GM23338 (cell line): Measurements from ENCODE around the gene ACVRL1. TPM values are rescaled to one million over a fixed set of nuclear protein-coding genes. Genes with fewer than 3 reads are reported as not detected.

Source experiments
- ATAC-seq: fragments of 200-7000 bp; cut with Tn5 transposase; 3 replicates; pipeline ENCODE4 v1.9.1; 2020
- DNase-seq: peaks from one replicate; pipeline ENCODE4 v3.0.0-alpha.2; 2015; ENCODE audit warnings: low spot score
- H2AFZ ChIP-seq: fragments of 200-600 bp; sonication (generic); 2 replicates; pipeline ENCODE4 v1.8.0; 2016; ENCODE audit warnings: antibody characterized with exemption, mild to moderate bottlenecking, moderate library complexity
- H3F3A ChIP-seq: fragments of 200-600 bp; sonication (generic); replicated peaks from 2 replicates; pipeline ENCODE4 v1.8.0; 2017; ENCODE audit warnings: antibody characterized with exemption, mixed run types, low read depth
- H3K27ac ChIP-seq: fragments of 200-600 bp; sonication (generic); 2 replicates; pipeline ENCODE4 v1.6.1; 2016; ENCODE audit warnings: low read depth
- H3K27me3 ChIP-seq: fragments of 200-600 bp; sonication (generic); 2 replicates; pipeline ENCODE4 v1.8.0; 2016; ENCODE audit warnings: mild to moderate bottlenecking, mixed run types, moderate library complexity; ENCODE audit not compliant: insufficient read depth
- H3K36me3 ChIP-seq: fragments of 200-600 bp; sonication (generic); 2 replicates; pipeline ENCODE4 v1.8.0; 2016; ENCODE audit warnings: mild to moderate bottlenecking; ENCODE audit not compliant: insufficient read depth
- H3K4me1 ChIP-seq: fragments of 200-600 bp; sonication (generic); 2 replicates; pipeline ENCODE4 v1.8.0; 2016; ENCODE audit warnings: mild to moderate bottlenecking, moderate library complexity; ENCODE audit not compliant: insufficient read depth
- H3K4me2 ChIP-seq: fragments of 200-600 bp; sonication (generic); 2 replicates; pipeline ENCODE4 v1.7.1; 2017; ENCODE audit warnings: mixed run types
- H3K4me3 ChIP-seq: fragments of 200-600 bp; sonication (generic); 2 replicates; pipeline ENCODE4 v1.6.1; 2016; ENCODE audit warnings: mixed run types
- H3K79me2 ChIP-seq: fragments of 200-600 bp; sonication (generic); replicated peaks from 2 replicates; pipeline ENCODE4 v1.8.0; 2017; ENCODE audit warnings: mild to moderate bottlenecking; ENCODE audit not compliant: insufficient read depth
- H3K9me2 ChIP-seq: fragments of 200-600 bp; sonication (generic); 2 replicates; pipeline ENCODE4 v1.8.0; 2017; ENCODE audit not compliant: insufficient read depth
- H4K20me1 ChIP-seq: fragments of 200-600 bp; sonication (generic); replicated peaks from 2 replicates; pipeline ENCODE4 v1.8.0; 2017; ENCODE audit warnings: mild to moderate bottlenecking; ENCODE audit not compliant: insufficient read depth
- H3K27ac Mint-ChIP-seq: 2 replicates; pipeline ENCODE4 v1.8.0; 2020; ENCODE audit warnings: inconsistent platforms, mild to moderate bottlenecking, moderate library complexity, mixed read lengths
- H3K27me3 Mint-ChIP-seq: 3 replicates; pipeline ENCODE4 v1.8.0; 2022; ENCODE audit warnings: low read depth, mild to moderate bottlenecking, moderate library complexity, mixed read lengths, inconsistent platforms; ENCODE audit not compliant: insufficient read depth, poor library complexity
- H3K36me3 Mint-ChIP-seq: 3 replicates; pipeline ENCODE4 v1.8.0; 2021; ENCODE audit warnings: low read depth, mild to moderate bottlenecking, inconsistent platforms, moderate library complexity, mixed read lengths
- H3K4me1 Mint-ChIP-seq: 3 replicates; pipeline ENCODE4 v1.8.0; 2020; ENCODE audit warnings: mild to moderate bottlenecking, inconsistent platforms, mixed read lengths
- H3K4me3 Mint-ChIP-seq: 3 replicates; pipeline ENCODE4 v1.8.0; 2021; ENCODE audit warnings: moderate library complexity, mild to moderate bottlenecking, inconsistent platforms, mixed read lengths
- H3K9me3 Mint-ChIP-seq: 3 replicates; pipeline ENCODE4 v1.8.0; 2020; ENCODE audit warnings: moderate library complexity, mild to moderate bottlenecking, inconsistent platforms, mixed read lengths
- CREB1 ChIP-seq: fragments of 250-450 bp; sonication (Bioruptor Pico); IDR thresholded peaks from 2 replicates; pipeline ENCODE4 v1.5.0; 2020; ENCODE audit warnings: low read depth, mild to moderate bottlenecking, moderate library complexity
- ETS1 ChIP-seq: IDR thresholded peaks from 2 replicates; pipeline ENCODE4 v1.6.1; 2016; ENCODE audit warnings: antibody characterized with exemption
- EZH2 ChIP-seq: fragments of 200-600 bp; sonication (generic); IDR thresholded peaks from one replicate; pipeline ENCODE4 v1.8.0; 2017; ENCODE audit warnings: antibody characterized with exemption, mild to moderate bottlenecking, low read depth; ENCODE audit not compliant: unreplicated experiment
- EZH2phosphoT487 ChIP-seq: fragments of 200-600 bp; sonication (generic); IDR thresholded peaks from one replicate; pipeline ENCODE4 v1.8.1; 2018; ENCODE audit warnings: antibody characterized with exemption; ENCODE audit not compliant: unreplicated experiment
- JUNB ChIP-seq: IDR thresholded peaks from one replicate; pipeline ENCODE4 v1.6.1; 2016; ENCODE audit warnings: antibody characterized with exemption; ENCODE audit not compliant: unreplicated experiment
- POLR2AphosphoS5 ChIP-seq: IDR thresholded peaks from 2 replicates; pipeline ENCODE4 v1.6.1; 2016; ENCODE audit warnings: antibody characterized with exemption, low read depth
- STAT1 ChIP-seq: IDR thresholded peaks from one replicate; pipeline ENCODE4 v1.6.1; 2016; ENCODE audit warnings: antibody characterized with exemption; ENCODE audit not compliant: unreplicated experiment
- ZNF114 ChIP-seq: fragments of 250-450 bp; sonication (Bioruptor Pico); IDR thresholded peaks from 2 replicates; pipeline ENCODE4 v1.5.0; 2020; ENCODE audit warnings: mild to moderate bottlenecking, moderate library complexity
- ZNF331 ChIP-seq: fragments of 250-450 bp; sonication (Bioruptor Pico); IDR thresholded peaks from 2 replicates; pipeline ENCODE4 v1.5.0; 2020; ENCODE audit warnings: low read depth, mild to moderate bottlenecking, moderate library complexity
- polyA plus RNA-seq: library from polyadenylated mRNA; unstranded; fragments of >200 nt; fragmentation: Nextera tagmentation; extraction: Ambion mirVana; gene quantifications from 2 replicates; pipeline ENCODE4 v1.2.1, GENCODE V29; 2016
- total RNA-seq: library from RNA; depleted of rRNA; stranded (reverse); fragments of >200 nt; shearing (Covaris generic); gene quantifications from 2 replicates; pipeline ENCODE4 v1.2.3, GENCODE V29; 2014
- TF ChIP-seq, protein P1 (sequence below): IDR thresholded peaks from one replicate; pipeline ENCODE4 v1.6.1; 2018; ENCODE audit warnings: antibody characterized with exemption; ENCODE audit not compliant: unreplicated experiment

ACVRL1 gene
- total and polyA plus RNA-seq, 2 experiments from 2014 or later: 0.28 TPM; not detected in 1

DNA sequence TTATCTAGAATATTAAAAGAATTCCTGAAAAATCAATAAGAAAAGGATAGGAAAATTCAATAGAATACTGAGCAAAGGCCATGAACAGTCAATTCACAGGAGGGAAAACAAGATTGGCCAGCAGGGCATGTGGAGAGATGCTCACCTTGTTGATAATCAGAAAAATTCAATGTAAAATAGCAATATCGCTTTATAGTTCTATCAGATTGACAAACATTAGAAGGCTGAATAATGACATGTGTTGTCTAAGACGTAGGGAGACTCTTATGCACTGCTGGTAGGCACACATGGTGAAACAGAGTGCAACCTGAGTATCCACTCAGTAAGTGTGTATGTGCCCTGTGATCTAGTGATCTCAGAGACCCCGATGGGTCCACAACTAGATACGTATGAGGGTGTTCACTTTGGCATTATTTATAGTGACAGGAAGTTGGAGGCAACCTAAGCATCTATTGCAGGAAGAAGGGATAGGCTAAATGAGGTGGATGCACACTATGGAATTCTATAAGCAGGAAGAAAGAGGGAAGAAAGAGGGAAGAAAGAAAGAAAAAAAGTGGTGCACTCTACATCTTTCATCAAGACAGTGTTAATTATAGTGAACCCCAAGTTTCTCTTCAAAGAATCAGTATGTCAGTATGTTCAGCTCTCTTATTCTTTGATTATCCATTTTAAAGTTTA is 23.2 kb upstream of the ACVRL1 start:
- Mint-ChIP-seq H3K9me3 (no peaks in the 10 kb centered on the region; the same call in 1 of the 3 replicates), H3K4me3 (no peak overlapping the region), H3K27me3 (peaks cover 16% of the 10 kb centered on the region), H3K27ac (no peak overlapping the region), H3K36me3 (no peaks in the 10 kb centered on the region), H3K4me1 (peaks cover 11% of the 10 kb centered on the region; the same call in 1 of the 3 replicates)
- DNase-seq (no peak), ATAC-seq (no peak)
- Histone ChIP-seq H3K4me2 (no peak overlapping the region), H3K27me3 (peaks cover 11% of the 10 kb centered on the region; the same call in 1 of the 2 replicates), H2AFZ (no peak overlapping the region), H3K79me2 (no peaks in the 10 kb centered on the region), H3K4me1 (peaks cover 4% of the 10 kb centered on the region; the same call in 1 of the 2 replicates), H3K27ac (no peak overlapping the region), H4K20me1 (no peaks in the 10 kb centered on the region), H3K36me3 (no peaks in the 10 kb centered on the region), H3K9me2 (no peaks in the 10 kb centered on the region), H3K4me3 (no peak overlapping the region), H3F3A (peaks cover under 1% of the 10 kb centered on the region; the same call in 1 of the 2 replicates)
- no peak for TF ChIP-seq CREB1 (CRISPR knock-in tag)
- TF ChIP-seq, protein P1, sequence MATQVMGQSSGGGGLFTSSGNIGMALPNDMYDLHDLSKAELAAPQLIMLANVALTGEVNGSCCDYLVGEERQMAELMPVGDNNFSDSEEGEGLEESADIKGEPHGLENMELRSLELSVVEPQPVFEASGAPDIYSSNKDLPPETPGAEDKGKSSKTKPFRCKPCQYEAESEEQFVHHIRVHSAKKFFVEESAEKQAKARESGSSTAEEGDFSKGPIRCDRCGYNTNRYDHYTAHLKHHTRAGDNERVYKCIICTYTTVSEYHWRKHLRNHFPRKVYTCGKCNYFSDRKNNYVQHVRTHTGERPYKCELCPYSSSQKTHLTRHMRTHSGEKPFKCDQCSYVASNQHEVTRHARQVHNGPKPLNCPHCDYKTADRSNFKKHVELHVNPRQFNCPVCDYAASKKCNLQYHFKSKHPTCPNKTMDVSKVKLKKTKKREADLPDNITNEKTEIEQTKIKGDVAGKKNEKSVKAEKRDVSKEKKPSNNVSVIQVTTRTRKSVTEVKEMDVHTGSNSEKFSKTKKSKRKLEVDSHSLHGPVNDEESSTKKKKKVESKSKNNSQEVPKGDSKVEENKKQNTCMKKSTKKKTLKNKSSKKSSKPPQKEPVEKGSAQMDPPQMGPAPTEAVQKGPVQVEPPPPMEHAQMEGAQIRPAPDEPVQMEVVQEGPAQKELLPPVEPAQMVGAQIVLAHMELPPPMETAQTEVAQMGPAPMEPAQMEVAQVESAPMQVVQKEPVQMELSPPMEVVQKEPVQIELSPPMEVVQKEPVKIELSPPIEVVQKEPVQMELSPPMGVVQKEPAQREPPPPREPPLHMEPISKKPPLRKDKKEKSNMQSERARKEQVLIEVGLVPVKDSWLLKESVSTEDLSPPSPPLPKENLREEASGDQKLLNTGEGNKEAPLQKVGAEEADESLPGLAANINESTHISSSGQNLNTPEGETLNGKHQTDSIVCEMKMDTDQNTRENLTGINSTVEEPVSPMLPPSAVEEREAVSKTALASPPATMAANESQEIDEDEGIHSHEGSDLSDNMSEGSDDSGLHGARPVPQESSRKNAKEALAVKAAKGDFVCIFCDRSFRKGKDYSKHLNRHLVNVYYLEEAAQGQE: no peak
- TF ChIP-seq ZNF331 (CRISPR knock-in tag): no peak
- no peak for TF ChIP-seq EZH2
- TF ChIP-seq JUNB: no peak
- no peak for TF ChIP-seq ZNF114 (CRISPR knock-in tag)
- no peak for TF ChIP-seq EZH2phosphoT487
- TF ChIP-seq ETS1: no peak

DNA sequence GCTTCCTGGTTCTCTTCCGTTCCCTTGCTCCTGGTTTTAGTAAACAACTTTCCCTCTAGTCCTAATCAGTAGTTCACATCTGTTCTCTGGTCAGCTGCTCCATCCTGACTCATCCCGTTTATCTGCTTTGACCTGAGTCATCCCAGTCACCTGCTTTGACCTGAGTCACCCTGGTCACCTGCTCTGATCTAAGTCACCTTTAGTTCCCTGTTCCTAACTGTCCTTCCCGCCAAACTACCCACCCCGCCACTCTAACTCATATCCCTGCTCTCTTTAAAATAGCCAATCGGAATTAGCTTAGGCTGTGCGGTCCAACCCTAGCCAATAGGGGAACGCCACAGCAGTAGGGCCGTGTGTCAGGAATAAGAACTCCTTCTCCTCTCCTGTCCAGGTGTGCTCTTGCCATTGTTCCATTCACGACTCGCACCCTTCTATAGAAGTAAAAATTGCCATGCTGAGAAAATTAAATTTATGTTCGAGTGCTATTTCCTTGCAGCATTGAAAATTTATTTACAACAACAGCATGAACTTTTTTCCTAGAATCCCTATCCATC is 22.6 kb upstream of the ACVRL1 start:
- H3K4me3 Mint-ChIP-seq: no peak overlapping the region
- ATAC-seq (no peak), DNase-seq (no peak)
- no peaks in the 10 kb centered on the region for H3K36me3 Mint-ChIP-seq
- no peaks in the 10 kb centered on the region; the same call in 1 of the 3 replicates for H3K9me3 Mint-ChIP-seq
- H3K27me3 Mint-ChIP-seq: peaks cover 16% of the 10 kb centered on the region
- Histone ChIP-seq H3K36me3 (no peaks in the 10 kb centered on the region), H3K79me2 (no peaks in the 10 kb centered on the region), H3K4me3 (no peak overlapping the region), H3K27ac (no peak overlapping the region), H3K9me2 (no peaks in the 10 kb centered on the region), H4K20me1 (no peaks in the 10 kb centered on the region), H2AFZ (no peak overlapping the region), H3K4me2 (no peak overlapping the region), H3K27me3 (peaks cover 12% of the 10 kb centered on the region; the same call in 1 of the 2 replicates), H3F3A (peaks cover 3% of the 10 kb centered on the region; the same call in 1 of the 2 replicates), H3K4me1 (peaks cover 8% of the 10 kb centered on the region)
- H3K27ac Mint-ChIP-seq: no peak overlapping the region
- TF ChIP-seq, protein P1: no peak
- TF ChIP-seq STAT1 (no peak), POLR2AphosphoS5 (no peak)
- peaks cover 16% of the 10 kb centered on the region; the same call in 2 of the 3 replicates for H3K4me1 Mint-ChIP-seq
